Measurements from ENCODE around the gene EBF3.

Gene EBF3

DNA sequence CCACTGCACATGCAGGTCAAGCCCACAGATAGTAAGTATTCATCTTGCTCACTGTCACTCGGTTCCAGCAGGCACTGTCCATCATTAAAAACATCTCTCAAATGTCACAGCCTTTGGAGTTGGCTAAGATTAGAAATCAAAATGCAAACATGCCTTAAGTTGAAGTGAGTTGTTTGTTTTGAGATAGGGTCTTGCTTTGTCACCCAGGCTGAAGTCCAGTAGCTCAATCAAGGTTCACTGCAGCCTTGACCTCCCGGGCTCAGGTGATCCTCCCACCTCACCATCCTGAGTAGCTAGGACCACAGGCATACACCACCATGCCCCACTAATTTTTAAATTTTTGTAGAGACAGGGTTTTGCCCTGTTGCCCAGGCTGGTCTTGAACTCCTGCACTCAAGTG, 98.1 kb downstream of the EBF3 start:
- ChIA-PET CTCF (no interaction called here), POLR2A (ENCODE audit: low non-redundant PET) (no interaction called here)
- no peak for DNase-seq (ENCODE audit: low spot score)
- no peak overlapping the region for H3K27ac ChIP-seq
- TF ChIP-seq CTCF (conservative IDR thresholded peaks at IDR 0.05; ENCODE audit: low read depth), result no peak

DNA sequence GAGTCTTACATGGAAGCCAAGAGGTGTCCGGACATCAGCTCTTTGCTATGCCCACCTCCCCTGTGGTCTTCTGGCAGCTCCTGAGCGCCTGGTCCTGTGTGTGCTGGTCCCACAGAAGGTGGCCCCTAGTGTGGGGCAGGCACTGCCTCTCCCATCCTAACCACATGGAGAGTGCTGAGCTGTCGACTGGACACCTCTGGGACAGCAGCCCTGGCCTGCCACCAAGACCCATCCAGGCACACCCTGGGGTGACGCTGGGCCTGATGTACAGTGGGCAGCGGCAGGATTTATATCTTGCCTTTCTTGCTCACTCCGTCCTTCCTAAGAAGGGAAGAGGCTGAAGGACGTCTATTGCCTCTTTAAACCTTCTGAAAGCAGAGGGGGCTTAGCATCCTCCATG, 98.7 kb downstream of the EBF3 start:
- CTCF ChIA-PET, result no interaction called here
- no peak for DNase-seq (ENCODE audit: low spot score)
- POLR2A ChIA-PET (ENCODE audit: low non-redundant PET), result no interaction called here
- TF ChIP-seq CTCF (conservative IDR thresholded peaks at IDR 0.05; ENCODE audit: low read depth), result no peak
- H3K27ac ChIP-seq, result no peak overlapping the region

DNA sequence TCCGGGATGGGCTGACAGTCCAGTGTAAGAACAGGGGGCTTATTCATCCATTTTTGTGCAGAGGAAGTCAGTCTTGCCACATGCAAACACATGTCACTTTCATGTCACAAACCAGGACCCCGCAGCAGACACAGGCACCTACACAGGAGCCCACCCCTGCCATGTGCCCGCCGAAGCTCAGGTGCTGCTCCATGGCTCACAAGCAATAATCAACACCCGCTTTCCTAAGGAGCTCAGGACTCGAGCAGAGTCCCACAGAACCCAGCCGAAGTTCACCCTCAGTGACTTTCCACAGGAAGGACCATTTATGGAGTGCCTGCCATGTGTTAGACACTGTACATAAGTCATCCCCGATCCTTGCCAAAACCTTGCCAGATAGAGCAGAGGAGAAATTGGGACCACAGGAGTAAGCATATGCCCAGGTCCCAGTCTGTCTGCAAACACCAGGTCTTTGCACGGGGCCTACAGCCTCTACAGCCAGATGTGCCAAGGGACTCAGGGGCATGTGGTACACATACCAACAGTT, 99.4 kb downstream of the EBF3 start:
- ChIA-PET POLR2A (ENCODE audit: low non-redundant PET) (interaction anchor here (0.5 kb wide), 1 partner anchor 245 kb away, joined by 3 read pairs; no protein-coding TSS in a partner anchor), CTCF (no interaction called here)
- no peak for TF ChIP-seq CTCF (conservative IDR thresholded peaks at IDR 0.05; ENCODE audit: low read depth)
- DNase-seq (ENCODE audit: low spot score), result no peak
- no peak overlapping the region for H3K27ac ChIP-seq

GRCh38 chr10:129864082-129864481, 100.0 kb downstream of the EBF3 start:
- no peak for TF ChIP-seq CTCF (conservative IDR thresholded peaks at IDR 0.05; ENCODE audit: low read depth)
- POLR2A ChIA-PET (ENCODE audit: low non-redundant PET), result interaction anchor here (0.5 kb wide), 1 partner anchor 245 kb away, joined by 3 read pairs; no protein-coding TSS in a partner anchor
- H3K27ac ChIP-seq, result no peak overlapping the region
- CTCF ChIA-PET, result interaction anchor here (0.5 kb wide), 1 partner anchor 107 kb away, joined by 3 read pairs; no protein-coding TSS in a partner anchor
- DNase-seq (ENCODE audit: low spot score), result no peak

GRCh38 chr10:129863201-129863663, 100.8 kb downstream of the EBF3 start:
- no peak for DNase-seq (ENCODE audit: low spot score)
- ChIA-PET CTCF (no interaction called here), POLR2A (ENCODE audit: low non-redundant PET) (no interaction called here)
- no peak for TF ChIP-seq CTCF (conservative IDR thresholded peaks at IDR 0.05; ENCODE audit: low read depth)
- no peak overlapping the region for H3K27ac ChIP-seq

GRCh38 chr10:129861776-129862531, 102.1 kb downstream of the EBF3 start:
- no peak for TF ChIP-seq CTCF (conservative IDR thresholded peaks at IDR 0.05; ENCODE audit: low read depth)
- ChIA-PET CTCF (no interaction called here), POLR2A (ENCODE audit: low non-redundant PET) (no interaction called here)
- no peak for DNase-seq (ENCODE audit: low spot score)
- no peak overlapping the region for H3K27ac ChIP-seq
